GM12892 (cell line): Measurements from ENCODE around the gene ASCC1.

Experiments used
- POLR2A ChIP-seq: IDR thresholded peaks from 2 replicates; pipeline ENCODE4 v1.6.1; 2011; ENCODE audit warnings: low read depth, low read length, control low read depth
- POLR2AphosphoS5 ChIP-seq: IDR thresholded peaks from 2 replicates; pipeline ENCODE4 v1.6.1; 2011; ENCODE audit warnings: low read depth, low read length, control low read depth

DNA sequence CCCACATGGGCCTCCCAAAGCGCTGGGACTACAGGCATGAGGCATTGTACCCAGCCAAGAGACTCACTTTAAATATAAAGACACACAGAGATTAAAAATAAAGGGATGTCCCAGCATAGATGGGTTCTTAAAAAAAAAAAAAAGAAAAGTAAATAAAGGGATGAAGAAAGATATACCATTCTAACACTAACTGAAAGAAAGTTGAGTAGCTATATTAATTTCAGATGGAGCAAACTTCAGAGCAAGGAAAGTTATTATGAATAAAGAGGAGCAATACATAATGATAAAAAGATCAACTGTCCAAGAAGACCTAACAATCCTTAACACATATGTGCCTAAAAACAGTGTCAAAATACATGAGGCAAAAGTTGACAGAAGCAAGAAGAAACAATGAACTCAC, 94.7 kb downstream of the ASCC1 start:
- TF ChIP-seq POLR2AphosphoS5 (no peak), POLR2A (no peak)
